Subcutaneous adipose tissue (tissue), 4 donors: ENCODE data around the gene ULK1. TPM values are rescaled to one million over a fixed set of nuclear protein-coding genes. Genes with fewer than 3 reads are reported as not detected.

Experiments
- CTCF ChIP-seq: fragments of 450-650 bp; IDR thresholded peaks from one replicate; pipeline ENCODE4 v1.5.1; 2016; ENCODE audit warnings: low read depth, mild to moderate bottlenecking, control low read depth, antibody characterized with exemption, moderate library complexity
- total RNA-seq, 4 donors: library from RNA; depleted of rRNA; stranded (reverse); fragments of >200 nt; gene quantifications; one replicate each; pipeline ENCODE4 v1.1.0, GENCODE V29; 2016

The ULK1 gene
- total RNA-seq, 4 donors from 2014 or later = 10.9 to 35.8 (median 16.3) TPM

GRCh38 chr12:131920157-131920508 is 25.7 kb downstream of the ULK1 start:
- TF ChIP-seq CTCF = no peak

- TF ChIP-seq CTCF = no peak
Measured at GRCh38 chr12:131920902-131921840, 26.7 kb downstream of the ULK1 start.

- TF ChIP-seq CTCF = no peak
Measured at GRCh38 chr12:131921866-131922769, 27.7 kb downstream of the ULK1 start.

GRCh38 chr12:131922772-131923171 is 28.4 kb downstream of the ULK1 start:
- TF ChIP-seq CTCF = no peak

GRCh38 chr12:131923260-131923659 is 28.8 kb downstream of the ULK1 start:
- TF ChIP-seq CTCF = no peak

- TF ChIP-seq CTCF = no peak
Measured at GRCh38 chr12:131927110-131928079, 33.0 kb downstream of the ULK1 start.
